Breast epithelium (tissue), 3 donors: Measurements from ENCODE around the gene OAS1.

ENCODE experiments used
- POLR2A ChIP-seq: fragments of 450-650 bp; IDR thresholded peaks from one replicate; pipeline ENCODE4 v1.6.1; 2016; ENCODE audit warnings: antibody characterized with exemption, mild to moderate bottlenecking, moderate library complexity
- POLR2AphosphoS5 ChIP-seq, 3 donors: sonication (generic); formaldehyde crosslinking; IDR thresholded peaks; one replicate each; pipeline ENCODE4 v1.6.1; 2017; ENCODE audit warnings: antibody characterized with exemption in 3 of 3
- TF ChIP-seq, protein P1 (sequence below), 3 donors: fragments of 450-650 bp; IDR thresholded peaks; one replicate each; pipeline ENCODE4 v1.5.1; 2016 to 2017; ENCODE audit warnings: antibody characterized with exemption in 3 of 3, mild to moderate bottlenecking in 3 of 3, moderate library complexity in 3 of 3

DNA sequence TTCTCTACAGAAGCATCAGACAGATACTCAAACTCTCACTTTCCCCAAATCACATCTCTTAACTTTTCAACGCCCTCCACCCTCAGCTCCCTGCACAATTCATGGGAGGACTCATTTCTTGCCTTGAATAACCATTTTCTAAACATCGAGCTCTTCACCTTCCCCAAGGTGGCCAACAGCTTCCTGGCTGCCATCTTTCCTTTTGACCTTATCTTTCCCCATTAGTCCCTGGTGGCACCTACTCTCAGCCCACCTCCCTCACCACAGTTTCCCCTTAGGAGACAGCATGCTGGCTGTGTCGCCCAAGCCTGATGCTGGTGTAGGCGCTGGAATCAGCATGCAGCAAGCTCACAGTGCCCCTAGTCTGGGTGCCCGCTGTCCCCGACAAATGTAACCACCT, 8.4 kb upstream of the OAS1 start:
- TF ChIP-seq, protein P1, sequence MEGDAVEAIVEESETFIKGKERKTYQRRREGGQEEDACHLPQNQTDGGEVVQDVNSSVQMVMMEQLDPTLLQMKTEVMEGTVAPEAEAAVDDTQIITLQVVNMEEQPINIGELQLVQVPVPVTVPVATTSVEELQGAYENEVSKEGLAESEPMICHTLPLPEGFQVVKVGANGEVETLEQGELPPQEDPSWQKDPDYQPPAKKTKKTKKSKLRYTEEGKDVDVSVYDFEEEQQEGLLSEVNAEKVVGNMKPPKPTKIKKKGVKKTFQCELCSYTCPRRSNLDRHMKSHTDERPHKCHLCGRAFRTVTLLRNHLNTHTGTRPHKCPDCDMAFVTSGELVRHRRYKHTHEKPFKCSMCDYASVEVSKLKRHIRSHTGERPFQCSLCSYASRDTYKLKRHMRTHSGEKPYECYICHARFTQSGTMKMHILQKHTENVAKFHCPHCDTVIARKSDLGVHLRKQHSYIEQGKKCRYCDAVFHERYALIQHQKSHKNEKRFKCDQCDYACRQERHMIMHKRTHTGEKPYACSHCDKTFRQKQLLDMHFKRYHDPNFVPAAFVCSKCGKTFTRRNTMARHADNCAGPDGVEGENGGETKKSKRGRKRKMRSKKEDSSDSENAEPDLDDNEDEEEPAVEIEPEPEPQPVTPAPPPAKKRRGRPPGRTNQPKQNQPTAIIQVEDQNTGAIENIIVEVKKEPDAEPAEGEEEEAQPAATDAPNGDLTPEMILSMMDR (IDR thresholded peaks at IDR 0.05), result no peak
- TF ChIP-seq POLR2A (no peak), POLR2AphosphoS5 (IDR thresholded peaks at IDR 0.05) (no peak)
